SU-DHL-6 (cell line): ENCODE results near the gene TMCC1.

ENCODE experiments used
- H2AFZ ChIP-seq: fragments of 200-600 bp; sonication (generic); 2 replicates; pipeline ENCODE4 v1.6.1; 2014; ENCODE audit warnings: low read depth, mild to moderate bottlenecking, moderate library complexity, mixed read lengths, antibody characterized with exemption, low read length; ENCODE audit not compliant: severe bottlenecking
- H3F3A ChIP-seq: fragments of 200-600 bp; shearing (Covaris generic); 2 replicates; pipeline ENCODE4 v1.6.0; 2016; ENCODE audit warnings: antibody characterized with exemption, mild to moderate bottlenecking; ENCODE audit not compliant: insufficient read depth
- H3K27ac ChIP-seq: fragments of 200-600 bp; sonication (generic); 2 replicates; pipeline ENCODE4 v1.5.1; 2016; ENCODE audit warnings: low read depth, mild to moderate bottlenecking, low read length, moderate library complexity, mixed read lengths
- H3K27me3 ChIP-seq: fragments of 200-600 bp; sonication (generic), shearing (Covaris generic); 2 replicates; pipeline ENCODE4 v1.6.0; 2014; ENCODE audit warnings: mild to moderate bottlenecking, low read length
- H3K36me3 ChIP-seq: fragments of 200-600 bp; sonication (generic); 2 replicates; pipeline ENCODE4 v1.6.1; 2014; ENCODE audit warnings: mild to moderate bottlenecking, low read length, mixed read lengths
- H3K4me2 ChIP-seq: fragments of 300-600, 200-600 bp; shearing (Covaris generic), sonication (generic); 2 replicates; pipeline ENCODE4 v1.6.0; 2014; ENCODE audit warnings: low read length, low read depth, mild to moderate bottlenecking; ENCODE audit not compliant: poor library complexity, severe bottlenecking
- H3K4me3 ChIP-seq: fragments of 200-600 bp; sonication (generic); 2 replicates; pipeline ENCODE4 v1.5.1; 2014; ENCODE audit warnings: antibody characterized with exemption, low read length, mild to moderate bottlenecking, mixed read lengths; ENCODE audit not compliant: insufficient read depth, poor library complexity, severe bottlenecking
- H3K79me2 ChIP-seq: fragments of 200-600 bp; sonication (generic); 2 replicates; pipeline ENCODE4 v1.6.1; 2014; ENCODE audit warnings: mild to moderate bottlenecking, low read length, moderate library complexity; ENCODE audit not compliant: insufficient read depth
- H3K9ac ChIP-seq: fragments of 200-600 bp; sonication (generic); 2 replicates; pipeline ENCODE4 v1.7.0; 2014; ENCODE audit warnings: mild to moderate bottlenecking, low read length
- H3K9me2 ChIP-seq: fragments of 200-600 bp; sonication (generic); replicated peaks from 2 replicates; pipeline ENCODE4 v1.6.1; 2014; ENCODE audit warnings: low read length; ENCODE audit not compliant: insufficient read depth
- H3K9me3 ChIP-seq: fragments of 200-600 bp; sonication (generic); 2 replicates; pipeline ENCODE4 v1.6.1; 2014; ENCODE audit warnings: low read length, mixed read lengths; ENCODE audit not compliant: insufficient read depth
- H4K20me1 ChIP-seq: fragments of 200-600 bp; sonication (generic); 2 replicates; pipeline ENCODE4 v1.6.1; 2014; ENCODE audit warnings: low read depth, mild to moderate bottlenecking, antibody characterized with exemption, low read length, moderate library complexity, mixed read lengths
- CTCF ChIP-seq: fragments of 200-600 bp; sonication (generic); IDR thresholded peaks from one replicate; pipeline ENCODE4 v1.5.1; 2017; ENCODE audit warnings: antibody characterized with exemption, mild to moderate bottlenecking, low read length, moderate library complexity; ENCODE audit not compliant: insufficient read depth, poor library complexity, severe bottlenecking
- EZH2phosphoT487 ChIP-seq: fragments of 200-600 bp; sonication (generic), shearing (Covaris generic); conservative IDR thresholded peaks from 2 replicates; pipeline ENCODE4 v1.6.1; 2018; ENCODE audit warnings: mild to moderate bottlenecking, antibody characterized with exemption, low read length, moderate library complexity, mixed read lengths

Gene TMCC1

DNA sequence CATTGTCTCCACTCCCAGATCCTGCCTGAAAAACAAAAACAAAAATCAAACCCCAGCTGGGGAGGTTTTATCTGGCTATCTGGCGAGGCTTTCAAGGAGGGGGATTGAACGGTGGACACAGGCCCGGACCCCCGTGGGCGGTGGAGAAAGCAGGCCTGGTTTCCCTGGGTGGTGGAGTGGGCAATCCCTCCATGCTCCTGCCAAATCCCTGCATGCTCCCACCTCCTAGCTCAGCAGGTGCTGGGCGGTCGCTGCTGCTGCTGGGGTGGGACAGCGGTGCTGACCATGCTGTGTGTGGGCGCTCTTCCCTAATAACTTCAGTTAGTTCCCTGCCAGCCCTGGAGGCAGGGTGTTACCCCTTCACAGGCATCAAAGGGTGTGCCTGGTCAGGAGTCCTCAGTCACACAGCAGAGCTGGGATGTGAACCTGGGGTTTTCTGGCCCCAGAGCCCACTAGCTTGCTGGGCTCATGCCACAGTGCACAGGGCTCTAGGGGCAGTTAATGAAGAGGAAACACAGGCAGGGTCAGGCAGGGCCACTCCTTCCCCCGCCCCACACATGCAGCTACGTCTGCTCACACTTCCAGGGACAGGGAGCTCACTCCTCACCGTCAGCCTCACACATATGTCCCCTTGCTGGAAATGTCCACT, 271.2 kb downstream of the TMCC1 start:
- no peak for TF ChIP-seq EZH2phosphoT487
- TF ChIP-seq CTCF: no peak
- Histone ChIP-seq H3K9me3 (no peaks in the 10 kb centered on the region), H3K9me2 (no peaks in the 10 kb centered on the region), H3K79me2 (no peaks in the 10 kb centered on the region), H3K27ac (no peak overlapping the region), H2AFZ (no peak overlapping the region), H3K36me3 (no peaks in the 10 kb centered on the region), H3F3A (no peaks in the 10 kb centered on the region), H3K9ac (no peak overlapping the region), H4K20me1 (no peaks in the 10 kb centered on the region), H3K4me2 (no peak overlapping the region), H3K27me3 (no peaks in the 10 kb centered on the region), H3K4me3 (no peak overlapping the region)

DNA sequence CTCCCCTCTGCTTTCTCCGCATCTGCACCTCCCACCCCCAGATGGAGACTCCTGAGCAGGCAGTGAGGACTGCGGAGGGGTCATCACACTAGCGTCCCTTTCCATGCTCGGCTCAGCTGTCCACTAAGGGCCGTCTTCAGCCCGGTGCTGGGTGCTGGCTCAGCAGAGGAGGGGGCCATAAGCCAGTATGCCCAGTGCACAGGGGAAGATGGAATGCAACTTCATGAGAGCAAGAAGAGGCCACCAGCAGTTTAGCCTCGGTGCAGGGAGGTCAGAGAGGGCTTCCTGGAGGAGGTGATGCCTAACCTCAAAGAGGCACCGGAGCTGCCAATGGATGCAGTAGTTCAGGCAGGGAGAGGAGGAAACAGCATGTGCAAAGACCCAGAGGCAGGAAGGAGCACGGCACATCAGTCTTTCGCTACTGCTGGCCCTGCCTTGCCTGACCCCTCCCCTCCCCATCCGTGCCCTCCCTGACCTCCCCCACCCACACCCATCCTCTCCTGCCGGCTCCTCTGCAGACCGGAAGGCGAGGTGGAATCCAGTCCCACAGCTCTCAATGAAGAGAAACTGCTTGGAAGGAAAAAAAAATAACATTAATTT, 271.8 kb downstream of the TMCC1 start:
- no peak overlapping the region for H3K9ac ChIP-seq
- H3K4me3 ChIP-seq: no peak overlapping the region
- TF ChIP-seq EZH2phosphoT487 (no peak), CTCF (no peak)

GRCh38 chr3:129620828-129621559, 272.5 kb downstream of the TMCC1 start:
- H3K9me2 ChIP-seq: no peaks in the 10 kb centered on the region
- H2AFZ ChIP-seq: no peak overlapping the region
- H3K27me3 ChIP-seq: no peaks in the 10 kb centered on the region
- H3F3A ChIP-seq: no peaks in the 10 kb centered on the region
- no peak for TF ChIP-seq CTCF
- TF ChIP-seq EZH2phosphoT487: no peak
- H4K20me1 ChIP-seq: no peaks in the 10 kb centered on the region
- no peak overlapping the region for H3K4me2 ChIP-seq
- H3K27ac ChIP-seq: no peak overlapping the region
- H3K9ac ChIP-seq: no peak overlapping the region
- H3K79me2 ChIP-seq: no peaks in the 10 kb centered on the region
- H3K4me3 ChIP-seq: no peak overlapping the region
- no peaks in the 10 kb centered on the region for H3K9me3 ChIP-seq
- H3K36me3 ChIP-seq: no peaks in the 10 kb centered on the region

More for the DNA sequence above, 271.8 kb downstream of the TMCC1 start:
- Histone ChIP-seq H3F3A (no peaks in the 10 kb centered on the region), H4K20me1 (no peaks in the 10 kb centered on the region), H2AFZ (no peak overlapping the region), H3K9me2 (no peaks in the 10 kb centered on the region), H3K27me3 (no peaks in the 10 kb centered on the region), H3K9me3 (no peaks in the 10 kb centered on the region), H3K27ac (no peak overlapping the region), H3K4me2 (no peak overlapping the region), H3K36me3 (no peaks in the 10 kb centered on the region), H3K79me2 (no peaks in the 10 kb centered on the region)
